K562 (cell line): ENCODE results near the gene PHLDA3. TPM values are rescaled to one million over a fixed set of nuclear protein-coding genes. Genes with fewer than 3 reads are reported as not detected.
A peak's percentile ranks its signal among the peaks of the same experiment; 100 is the strongest.

ENCODE experiments used
- ARID3B ChIP-seq: fragments of 250-450 bp; sonication (Bioruptor Pico); IDR thresholded peaks from 2 replicates; pipeline ENCODE4 v1.4.0; 2020; ENCODE audit warnings: borderline replicate concordance
- CREBBP ChIP-seq: IDR thresholded peaks from one replicate; pipeline ENCODE4 v1.6.1; 2012; ENCODE audit warnings: low read depth, mild to moderate bottlenecking, control low read depth, inconsistent platforms, low read length
- HOMEZ ChIP-seq: fragments of 250-450 bp; sonication (Bioruptor Pico); IDR thresholded peaks from 2 replicates; pipeline ENCODE4 v1.4.0; 2020; ENCODE audit warnings: mild to moderate bottlenecking, moderate library complexity
- MAX ChIP-seq: sonication (generic); formaldehyde crosslinking; IDR thresholded peaks from 2 replicates; pipeline ENCODE4 v1.9.0; 2022; ENCODE audit warnings: mild to moderate bottlenecking, missing genetic modification reagents
- NUFIP1 ChIP-seq: fragments of 450-650 bp; IDR thresholded peaks from 2 replicates; pipeline ENCODE4 v1.6.1; 2018; ENCODE audit not compliant: partially characterized antibody
- POU5F1 ChIP-seq: fragments of 150-350 bp; IDR thresholded peaks from 2 replicates; pipeline ENCODE4 v1.6.1; 2014; ENCODE audit warnings: borderline replicate concordance, low read length, low read depth, mild to moderate bottlenecking; ENCODE audit not compliant: partially characterized antibody
- REST ChIP-seq, 2 experiments: fragments of 450-650 bp; formaldehyde crosslinking in 1 of 2; IDR thresholded peaks; 2 replicates each; pipeline versions ENCODE4 v1.4.0 to v1.6.1; 2014 to 2020; ENCODE audit warnings: mild to moderate bottlenecking in 2 of 2, borderline replicate concordance in 1 of 2, low read depth in 1 of 2
- TFE3 ChIP-seq: fragments of 450-650 bp; formaldehyde crosslinking; IDR thresholded peaks from 2 replicates; pipeline ENCODE4 v1.4.0; 2020; ENCODE audit warnings: mild to moderate bottlenecking, mixed read lengths
- ZNF696 ChIP-seq: fragments of 250-450 bp; sonication (Bioruptor Pico); conservative IDR thresholded peaks from 2 replicates; pipeline ENCODE4 v1.4.0; 2020; ENCODE audit warnings: mild to moderate bottlenecking, moderate library complexity
- polyA plus RNA-seq, 8 experiments: library from polyadenylated mRNA; depleted of rRNA in 4 of 8; stranded (reverse) in 5 of 8; unstranded in 3 of 8; fragments of >200 nt; fragmentation: Nextera tagmentation in 2 of 8; fragmentation: Illumina TruSeq in 1 of 8; extraction: Ambion mirVana in 2 of 8; extraction: Trizol in 1 of 8; gene quantifications; 2 replicates each; pipeline versions ENCODE4 v1.2.1 to v1.2.3, GENCODE V29; 2011 to 2014; ENCODE audit warnings: inconsistent platforms in 1 of 8, missing spikeins in 1 of 8
- total RNA-seq, 7 experiments: library from RNA; depleted of rRNA in 6 of 7; stranded (reverse); fragments of >200 nt in 6 of 7; fragmentation: Illumina TruSeq in 2 of 7; extraction: Trizol in 2 of 7; gene quantifications; 2 replicates each; pipeline versions ENCODE4 v1.2.1 to v1.2.3, GENCODE V29; 2011 to 2021; ENCODE audit warnings: low replicate concordance in 1 of 7

The PHLDA3 gene
- total and polyA plus RNA-seq, 9 of the 15 experiments (the other 6 are each of a cell fraction or from before 2014, with no cell fraction given) = 0.11 to 0.27 TPM; not detected in 7

- TF ChIP-seq ARID3B (CRISPR knock-in tag) = no peak
- TF ChIP-seq MAX (CRISPR knock-in tag) = no peak; the same call in none of the 2 replicates
- TF ChIP-seq ZNF696 (CRISPR knock-in tag) = no peak
- no peak for TF ChIP-seq CREBBP
- no peak for TF ChIP-seq HOMEZ (CRISPR knock-in tag)
- peak; percentile 82 for TF ChIP-seq REST (IDR thresholded peaks at IDR 0.05; ENCODE audit: borderline replicate concordance)
- 0 out of 2 replicates have a peak, but pooled peaks have one; percentile 67 for TF ChIP-seq REST (CRISPR knock-in tag; IDR thresholded peaks at IDR 0.05; ENCODE audit: low read depth)
- TF ChIP-seq TFE3 (CRISPR knock-in tag) = no peak
- TF ChIP-seq POU5F1 = no peak
- no peak for TF ChIP-seq NUFIP1
Measured at GRCh38 chr1:201481761-201482493, 12.9 kb upstream of the PHLDA3 start (continued).
